Stimulated activated effector memory CD8-positive, alpha-beta T cell treated with anti-CD3 and anti-CD28 coated beads, Interleukin-12 subunit alpha, Interleukin-12 subunit beta, amount 100 ng/mL, for 72 hours (primary cell): ENCODE results near the gene SPATA19.

Source experiments
- ATAC-seq: fragments of 150-1000 bp; cut with Tn5 transposase; 2 replicates; pipeline ENCODE4 v1.10.0; 2021
- DNase-seq, 2 donors: peaks; one replicate each; pipeline ENCODE4 v3.0.0; 2021 to 2022; ENCODE audit warnings: low spot score in 2 of 2
- H3K27ac Mint-ChIP-seq: one replicate; pipeline ENCODE4 v1.8.0; 2022; ENCODE audit warnings: mild to moderate bottlenecking, mixed read lengths
- H3K36me3 Mint-ChIP-seq: one replicate; pipeline ENCODE4 v1.8.0; 2022; ENCODE audit warnings: mild to moderate bottlenecking, mixed read lengths
- H3K4me1 Mint-ChIP-seq: one replicate; pipeline ENCODE4 v1.8.0; 2022; ENCODE audit warnings: mixed read lengths
- H3K4me3 Mint-ChIP-seq: one replicate; pipeline ENCODE4 v1.8.0; 2022; ENCODE audit warnings: mild to moderate bottlenecking, mixed read lengths
- H3K9me3 Mint-ChIP-seq: one replicate; pipeline ENCODE4 v1.8.0; 2022; ENCODE audit warnings: mixed read lengths

Gene SPATA19

GRCh38 chr11:133843454-133843987 is 1.8 kb downstream of the SPATA19 start:
- Mint-ChIP-seq H3K4me3 (no peak overlapping the region), H3K36me3 (no peaks in the 10 kb centered on the region), H3K27ac (no peak overlapping the region), H3K9me3 (peaks cover 5% of the 10 kb centered on the region), H3K4me1 (no peaks in the 10 kb centered on the region)
- DNase-seq = no peak
- ATAC-seq = no peak

- no peak for DNase-seq
- Mint-ChIP-seq H3K4me3 (no peak overlapping the region), H3K4me1 (no peaks in the 10 kb centered on the region), H3K27ac (no peak overlapping the region), H3K9me3 (peaks cover 5% of the 10 kb centered on the region), H3K36me3 (no peaks in the 10 kb centered on the region)
- ATAC-seq = peak; percentile 12
Observed at GRCh38 chr11:133842730-133843129, 2.6 kb downstream of the SPATA19 start.

GRCh38 chr11:133842053-133842452 is 3.3 kb downstream of the SPATA19 start:
- Mint-ChIP-seq H3K9me3 (peaks cover 5% of the 10 kb centered on the region), H3K4me1 (no peaks in the 10 kb centered on the region), H3K27ac (no peak overlapping the region), H3K36me3 (no peaks in the 10 kb centered on the region), H3K4me3 (no peak overlapping the region)
- DNase-seq = no peak
- ATAC-seq = peak; percentile 22

- Mint-ChIP-seq H3K4me3 (no peak overlapping the region), H3K27ac (no peak overlapping the region), H3K9me3 (peaks cover 4% of the 10 kb centered on the region), H3K4me1 (no peaks in the 10 kb centered on the region), H3K36me3 (no peaks in the 10 kb centered on the region)
- DNase-seq (no peak), ATAC-seq (peak; percentile 55)
Observed at GRCh38 chr11:133841279-133842043, 3.9 kb downstream of the SPATA19 start.

GRCh38 chr11:133840479-133840941 is 4.8 kb downstream of the SPATA19 start:
- ATAC-seq = no peak
- DNase-seq = no peak
- Mint-ChIP-seq H3K9me3 (no peaks in the 10 kb centered on the region), H3K36me3 (no peaks in the 10 kb centered on the region), H3K27ac (no peak overlapping the region), H3K4me3 (no peak overlapping the region), H3K4me1 (peaks cover 8% of the 10 kb centered on the region)

- Mint-ChIP-seq H3K4me1 (peaks cover 17% of the 10 kb centered on the region), H3K27ac (peak overlapping the region; percentile 43), H3K4me3 (no peak overlapping the region), H3K9me3 (no peaks in the 10 kb centered on the region), H3K36me3 (peaks cover 21% of the 10 kb centered on the region)
- DNase-seq (no peak), ATAC-seq (no peak)
Observed at GRCh38 chr11:133835593-133836548, 9.4 kb downstream of the SPATA19 start.

GRCh38 chr11:133834682-133835592 is 10.4 kb downstream of the SPATA19 start:
- H3K9me3 Mint-ChIP-seq = no peaks in the 10 kb centered on the region
- ATAC-seq (peak; percentile 79), DNase-seq (peak in 1 of 2 donors; percentile 70)
- H3K4me3 Mint-ChIP-seq = no peak overlapping the region
- H3K36me3 Mint-ChIP-seq = peaks cover 21% of the 10 kb centered on the region
- peak overlapping the region; percentile 3 for H3K27ac Mint-ChIP-seq
- H3K4me1 Mint-ChIP-seq = peaks cover 17% of the 10 kb centered on the region

GRCh38 chr11:133833898-133834681 is 11.2 kb downstream of the SPATA19 start:
- peak in 1 of 2 donors; percentile 38 for DNase-seq
- no peaks in the 10 kb centered on the region for H3K9me3 Mint-ChIP-seq
- H3K36me3 Mint-ChIP-seq = peaks cover 21% of the 10 kb centered on the region
- no peak overlapping the region for H3K4me3 Mint-ChIP-seq
- H3K27ac Mint-ChIP-seq = peak overlapping the region; percentile 3
- H3K4me1 Mint-ChIP-seq = peaks cover 17% of the 10 kb centered on the region
- no peak for ATAC-seq

GRCh38 chr11:133832991-133833897 is 12.1 kb downstream of the SPATA19 start:
- peaks cover 21% of the 10 kb centered on the region for H3K36me3 Mint-ChIP-seq
- H3K4me1 Mint-ChIP-seq = peaks cover 17% of the 10 kb centered on the region
- no peaks in the 10 kb centered on the region for H3K9me3 Mint-ChIP-seq
- H3K4me3 Mint-ChIP-seq = no peak overlapping the region
- H3K27ac Mint-ChIP-seq = peak overlapping the region; percentile 3
- peak; percentile 17 for ATAC-seq
- peak in 1 of 2 donors; percentile 45 for DNase-seq

- Mint-ChIP-seq H3K27ac (peak overlapping the region; percentile 50), H3K4me3 (no peak overlapping the region), H3K36me3 (peaks cover 21% of the 10 kb centered on the region), H3K4me1 (peaks cover 17% of the 10 kb centered on the region), H3K9me3 (no peaks in the 10 kb centered on the region)
- ATAC-seq (no peak), DNase-seq (no peak)
Observed at GRCh38 chr11:133832096-133832990, 13.0 kb downstream of the SPATA19 start.

GRCh38 chr11:133830931-133831907 is 14.1 kb downstream of the SPATA19 start:
- Mint-ChIP-seq H3K9me3 (no peaks in the 10 kb centered on the region), H3K27ac (no peak overlapping the region), H3K36me3 (peaks cover 21% of the 10 kb centered on the region), H3K4me1 (peaks cover 16% of the 10 kb centered on the region), H3K4me3 (no peak overlapping the region)
- DNase-seq = no peak
- ATAC-seq = no peak
